HepG2 (cell line): Measurements from ENCODE around the gene POLG2. TPM values are rescaled to one million over a fixed set of nuclear protein-coding genes. Genes with fewer than 3 reads are reported as not detected.

ENCODE experiments used
- ATAC-seq: fragments of 200-7000 bp; cut with Tn5 transposase; 3 replicates; pipeline ENCODE4 v1.9.1; 2020; ENCODE audit warnings: mild to moderate bottlenecking, moderate library complexity
- BruUV-seq: library from RNA; stranded (reverse); fragments of 400-500 nt; replicated peaks from 2 replicates; lab custom pipeline; 2021; lab: Mats Ljungman, UMichigan
- CTCF ChIA-PET: fragments of 300-600 bp; formaldehyde crosslinking; extraction: SDS; loops from one replicate; lab custom pipeline; 2021; ENCODE audit warnings: low total read pairs, inconsistent platforms, low intra/inter-chr PET ratio; lab: Yijun Ruan, JAX
- POLR2A ChIA-PET: fragments of 350-600 bp; sonication (Branson Sonifier 250); formaldehyde crosslinking; loops from one replicate; lab custom pipeline; 2020; ENCODE audit warnings: antibody characterized with exemption, inconsistent platforms; lab: Yijun Ruan, JAX
- DNase-seq: peaks from one replicate; pipeline ENCODE4 v3.0.0-alpha.2; 2015; ENCODE audit warnings: low spot score
- FAIRE-seq: peaks from 3 replicates; lab custom pipeline; 2011; peaks lifted over from hg19 to GRCh38; lab: Jason Lieb, UNC
- H2AFZ ChIP-seq: one replicate; pipeline ENCODE4 v1.6.1; 2011; ENCODE audit warnings: low read length, inconsistent platforms
- H3K27ac ChIP-seq: fragments of 300-600 bp; 3 replicates; pipeline ENCODE4 v1.8.0; 2011; ENCODE audit warnings: mixed run types, mild to moderate bottlenecking, mixed read lengths, low read length, inconsistent platforms; ENCODE audit not compliant: insufficient read depth; ENCODE audit errors: extremely low read length
- H3K27me3 ChIP-seq, 2 experiments: fragments of 200-600 bp in 1 of 2; 2 replicates in 1 of 2; 3 replicates in 1 of 2; pipeline versions ENCODE4 v1.6.0 to v1.8.0; 2011; ENCODE audit warnings: low read length in 2 of 2, mild to moderate bottlenecking in 2 of 2, moderate library complexity in 2 of 2, inconsistent platforms in 1 of 2; ENCODE audit not compliant: insufficient read depth in 2 of 2, control insufficient read depth in 1 of 2
- H3K36me3 ChIP-seq, 2 experiments: fragments of 200-600 bp in 1 of 2; replicated peaks in 1 of 2; 2 replicates in 1 of 2; 3 replicates in 1 of 2; pipeline versions ENCODE4 v1.5.1 to v1.8.0; 2011; ENCODE audit warnings: low read length in 2 of 2, inconsistent platforms in 1 of 2; ENCODE audit not compliant: insufficient read depth in 2 of 2, control insufficient read depth in 1 of 2
- H3K4me1 ChIP-seq: 2 replicates; pipeline ENCODE4 v1.5.1; 2012; ENCODE audit warnings: low read length, inconsistent platforms; ENCODE audit not compliant: insufficient read depth
- H3K4me2 ChIP-seq: 2 replicates; pipeline ENCODE4 v1.6.0; 2011; ENCODE audit warnings: low read depth, low read length, inconsistent platforms
- H3K4me3 ChIP-seq, 3 experiments: fragments of 200-600 bp in 1 of 3; sonication (generic), shearing (Covaris generic) in 1 of 3; replicated peaks in 1 of 3; 2 replicates each; pipeline ENCODE4 v1.5.1; 2011 to 2016; ENCODE audit warnings: low read length in 3 of 3, inconsistent platforms in 2 of 3, low read depth in 2 of 3, mild to moderate bottlenecking in 2 of 3, control low read depth in 1 of 3, mixed read lengths in 1 of 3; ENCODE audit not compliant: insufficient read depth in 1 of 3
- H3K79me2 ChIP-seq: one replicate; pipeline ENCODE4 v1.6.1; 2011; ENCODE audit warnings: low read length, inconsistent platforms; ENCODE audit not compliant: insufficient read depth
- H3K9ac ChIP-seq: 2 replicates; pipeline ENCODE4 v1.6.0; 2011; ENCODE audit warnings: mild to moderate bottlenecking, low read depth, low read length, inconsistent platforms; ENCODE audit not compliant: insufficient read depth
- H3K9me3 ChIP-seq: 2 replicates; pipeline ENCODE4 v1.5.1; 2012; ENCODE audit warnings: mild to moderate bottlenecking, low read length
- H4K20me1 ChIP-seq: 2 replicates; pipeline ENCODE4 v1.6.0; 2011; ENCODE audit warnings: inconsistent platforms, mild to moderate bottlenecking, low read length, moderate library complexity; ENCODE audit not compliant: insufficient read depth
- BRD4 ChIP-seq: sonication (generic); formaldehyde crosslinking; IDR thresholded peaks from 2 replicates; pipeline ENCODE4 v1.4.0; 2020; ENCODE audit warnings: missing genetic modification reagents
- ETV6 ChIP-seq: sonication (generic); formaldehyde crosslinking; conservative IDR thresholded peaks from 2 replicates; pipeline ENCODE4 v1.4.0; 2020; ENCODE audit warnings: missing genetic modification reagents
- KDM3A ChIP-seq: IDR thresholded peaks from 2 replicates; pipeline ENCODE4 v1.6.1; 2018; ENCODE audit warnings: low read depth, missing compliant biosample characterization
- MED8 ChIP-seq: sonication (generic); formaldehyde crosslinking; IDR thresholded peaks from 2 replicates; pipeline ENCODE4 v1.8.1; 2023; ENCODE audit warnings: mild to moderate bottlenecking, missing genetic modification reagents; ENCODE audit not compliant: insufficient replicate concordance
- MNT ChIP-seq: fragments of 450-650 bp; IDR thresholded peaks from 2 replicates; pipeline ENCODE4 v1.6.1; 2016
- SMC3 ChIP-seq: IDR thresholded peaks from 2 replicates; pipeline ENCODE4 v1.6.1; 2011; ENCODE audit warnings: low read length, improper control_type of control experiment
- TAF15 ChIP-seq: fragments of 200-400 bp; formaldehyde crosslinking; IDR thresholded peaks from one replicate; pipeline ENCODE4 v1.6.1; 2018; ENCODE audit warnings: mild to moderate bottlenecking, low read depth, low read length; ENCODE audit not compliant: poor library complexity, severe bottlenecking
- ZBTB7A ChIP-seq: sonication (generic); formaldehyde crosslinking; IDR thresholded peaks from 2 replicates; pipeline ENCODE4 v1.8.0; 2022; ENCODE audit warnings: mild to moderate bottlenecking, missing genetic modification reagents
- ZNF234 ChIP-seq: sonication (generic); formaldehyde crosslinking; conservative IDR thresholded peaks from 2 replicates; pipeline ENCODE4 v1.5.1; 2020; ENCODE audit warnings: mild to moderate bottlenecking, missing genetic modification reagents
- ZNF274 ChIP-seq: sonication (generic); formaldehyde crosslinking; IDR thresholded peaks from 2 replicates; pipeline ENCODE4 v1.5.1; 2020; ENCODE audit warnings: mild to moderate bottlenecking, missing genetic modification reagents
- ZNF280B ChIP-seq: sonication (generic); formaldehyde crosslinking; IDR thresholded peaks from 2 replicates; pipeline ENCODE4 v1.5.0; 2020; ENCODE audit warnings: missing genetic modification reagents, mild to moderate bottlenecking, borderline replicate concordance
- ZNF776 ChIP-seq: sonication (generic); formaldehyde crosslinking; IDR thresholded peaks from 2 replicates; pipeline ENCODE4 v1.4.0; 2020; ENCODE audit warnings: mild to moderate bottlenecking, missing genetic modification reagents
- ZNF83 ChIP-seq: sonication (generic); formaldehyde crosslinking; IDR thresholded peaks from 2 replicates; pipeline ENCODE4 v1.4.0; 2020; ENCODE audit warnings: missing genetic modification reagents, mild to moderate bottlenecking, borderline replicate concordance
- WGBS: methylation state at CpG from one replicate; pipeline ENCODE4 v1.1.6; 2017; ENCODE audit warnings: low lambda C conversion rate; 5-methylcytosine and 5-hydroxymethylcytosine counted together
- in situ Hi-C: cut with HindIII; loops from 2 replicates; pipeline ENCODE4 v1.10.0; 2017; ENCODE audit warnings: low pct_unique_long_range_greater_than_20kb; ENCODE audit not compliant: extremely low pct_ligation_motif_present
- intact Hi-C: fragments of 100-400 bp; cut with micrococcal nuclease; formaldehyde crosslinking; loops from one replicate; pipeline ENCODE4 v1.10.0; 2022; ENCODE audit not compliant: unreplicated experiment
- polyA plus RNA-seq, 8 experiments: library from polyadenylated mRNA; depleted of rRNA in 3 of 8; stranded (reverse) in 7 of 8; unstranded in 1 of 8; fragments of >200 nt; fragmentation: Illumina TruSeq in 4 of 8; extraction: Trizol in 4 of 8; gene quantifications; 2 replicates each; pipeline versions ENCODE4 v1.2.1 to v1.2.3, GENCODE V29; 2011 to 2016; ENCODE audit warnings: low read depth in 4 of 8, missing spikeins in 1 of 8, mixed read lengths in 1 of 8; ENCODE audit not compliant: insufficient read depth in 1 of 8
- total RNA-seq, 5 experiments: library from RNA; depleted of rRNA; stranded (reverse); fragments of >200 nt; fragmentation: Illumina TruSeq; extraction: Trizol; gene quantifications; 2 replicates each; pipeline ENCODE4 v1.2.3, GENCODE V29; 2016; ENCODE audit warnings: low read depth in 1 of 5
- TF ChIP-seq, protein P1 (sequence below): sonication (generic); formaldehyde crosslinking; IDR thresholded peaks from 2 replicates; pipeline ENCODE4 v1.4.0; 2020; ENCODE audit warnings: missing genetic modification reagents, borderline replicate concordance

POLG2 gene
- total and polyA plus RNA-seq, 2 of the 13 experiments (the other 11 are each of a cell fraction or from before 2014, with no cell fraction given) = 21.1 to 25.5 TPM

- TF ChIP-seq KDM3A (no peak), ZNF776 (CRISPR knock-in tag) (no peak), ZNF234 (CRISPR knock-in tag) (no peak), ZNF280B (CRISPR knock-in tag) (no peak), TAF15 (no peak), ETV6 (CRISPR knock-in tag) (no peak), MNT (no peak), BRD4 (CRISPR knock-in tag) (no peak), ZBTB7A (CRISPR knock-in tag) (no peak), MED8 (CRISPR knock-in tag) (no peak), ZNF83 (CRISPR knock-in tag) (no peak), ZNF274 (CRISPR knock-in tag) (no peak), SMC3 (no peak)
- TF ChIP-seq, protein P1, sequence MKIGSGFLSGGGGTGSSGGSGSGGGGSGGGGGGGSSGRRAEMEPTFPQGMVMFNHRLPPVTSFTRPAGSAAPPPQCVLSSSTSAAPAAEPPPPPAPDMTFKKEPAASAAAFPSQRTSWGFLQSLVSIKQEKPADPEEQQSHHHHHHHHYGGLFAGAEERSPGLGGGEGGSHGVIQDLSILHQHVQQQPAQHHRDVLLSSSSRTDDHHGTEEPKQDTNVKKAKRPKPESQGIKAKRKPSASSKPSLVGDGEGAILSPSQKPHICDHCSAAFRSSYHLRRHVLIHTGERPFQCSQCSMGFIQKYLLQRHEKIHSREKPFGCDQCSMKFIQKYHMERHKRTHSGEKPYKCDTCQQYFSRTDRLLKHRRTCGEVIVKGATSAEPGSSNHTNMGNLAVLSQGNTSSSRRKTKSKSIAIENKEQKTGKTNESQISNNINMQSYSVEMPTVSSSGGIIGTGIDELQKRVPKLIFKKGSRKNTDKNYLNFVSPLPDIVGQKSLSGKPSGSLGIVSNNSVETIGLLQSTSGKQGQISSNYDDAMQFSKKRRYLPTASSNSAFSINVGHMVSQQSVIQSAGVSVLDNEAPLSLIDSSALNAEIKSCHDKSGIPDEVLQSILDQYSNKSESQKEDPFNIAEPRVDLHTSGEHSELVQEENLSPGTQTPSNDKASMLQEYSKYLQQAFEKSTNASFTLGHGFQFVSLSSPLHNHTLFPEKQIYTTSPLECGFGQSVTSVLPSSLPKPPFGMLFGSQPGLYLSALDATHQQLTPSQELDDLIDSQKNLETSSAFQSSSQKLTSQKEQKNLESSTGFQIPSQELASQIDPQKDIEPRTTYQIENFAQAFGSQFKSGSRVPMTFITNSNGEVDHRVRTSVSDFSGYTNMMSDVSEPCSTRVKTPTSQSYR (CRISPR knock-in tag) = no peak
- ChIA-PET CTCF (no interaction called here), POLR2A (no interaction called here)
- no peak overlapping the region for H2AFZ ChIP-seq
- H3K4me2 ChIP-seq = no peak overlapping the region
- no TSS peak for BruUV-seq
- H4K20me1 ChIP-seq = no peaks in the 10 kb centered on the region
- H3K9me3 ChIP-seq = no peaks in the 10 kb centered on the region
- peaks cover 7% of the 10 kb centered on the region; the same call in 1 of the 2 replicates for H3K4me1 ChIP-seq
- H3K9ac ChIP-seq = no peak overlapping the region
- H3K79me2 ChIP-seq = no peaks in the 10 kb centered on the region
- FAIRE-seq = no peak
- H3K36me3 ChIP-seq = no peaks in the 10 kb centered on the region
- no peak overlapping the region for H3K4me3 ChIP-seq
- no peak for DNase-seq
- in situ Hi-C loops = no loop called here
- 21% methylated on average over 6 of the region's 6 CpGs for WGBS
- H3K27me3 ChIP-seq = peaks cover 0 to 17% of the 10 kb centered on the region in 2 experiments; a peak in 3 of 5 replicates
- no peak overlapping the region for H3K27ac ChIP-seq
- ATAC-seq = no peak
- intact Hi-C loops = no loop called here
Measured at GRCh38 chr17:64461788-64462187, 35.1 kb downstream of the POLG2 start.
